ENCODE results near the gene BIRC6. TPM values are rescaled to one million over a fixed set of nuclear protein-coding genes. Genes with fewer than 3 reads are reported as not detected.
"Not testable (repeated sequence)": the region's sequence is repeated elsewhere in the genome, so short reads cannot be mapped to it uniquely, and the experiment has no call there.

BIRC6 gene
- polyA plus RNA-seq, 5 donors, result 58.2 to 85.4 (median 77.3) TPM

GRCh38 chr2:32504877-32505478, 148.2 kb downstream of the BIRC6 start:
- DNase-seq, result no peak

GRCh38 chr2:32506446-32506845, 149.6 kb downstream of the BIRC6 start:
- no peak for DNase-seq

- DNase-seq, result no peak
These were observed 158.1 kb downstream of the BIRC6 start for GRCh38 chr2:32514946-32515345.

- no peak for DNase-seq
These were observed 159.7 kb downstream of the BIRC6 start for GRCh38 chr2:32516567-32516966.

GRCh38 chr2:32522770-32523169, 165.9 kb downstream of the BIRC6 start:
- no peak for DNase-seq

GRCh38 chr2:32523686-32524085, 166.9 kb downstream of the BIRC6 start:
- no peak for DNase-seq

DNA sequence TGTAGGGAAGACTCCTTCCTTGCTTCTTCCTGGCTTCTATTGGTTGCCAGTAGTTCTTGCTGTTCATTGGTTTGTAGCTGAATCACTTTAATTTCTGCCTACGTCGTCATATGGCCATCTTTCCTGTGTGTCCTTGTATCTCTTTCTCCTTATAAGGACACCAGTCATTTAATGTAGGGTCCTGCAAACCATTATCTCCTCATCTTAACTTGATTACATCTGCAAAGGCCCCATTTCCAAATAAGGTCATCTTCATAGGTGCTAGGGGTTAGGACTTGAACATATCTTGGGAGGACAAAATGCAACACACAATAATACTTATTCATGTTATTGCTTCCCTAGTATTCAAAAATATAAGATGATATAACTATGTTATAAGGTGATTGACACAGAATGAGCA, 175.5 kb downstream of the BIRC6 start:
- DNase-seq, result no peak

DNA sequence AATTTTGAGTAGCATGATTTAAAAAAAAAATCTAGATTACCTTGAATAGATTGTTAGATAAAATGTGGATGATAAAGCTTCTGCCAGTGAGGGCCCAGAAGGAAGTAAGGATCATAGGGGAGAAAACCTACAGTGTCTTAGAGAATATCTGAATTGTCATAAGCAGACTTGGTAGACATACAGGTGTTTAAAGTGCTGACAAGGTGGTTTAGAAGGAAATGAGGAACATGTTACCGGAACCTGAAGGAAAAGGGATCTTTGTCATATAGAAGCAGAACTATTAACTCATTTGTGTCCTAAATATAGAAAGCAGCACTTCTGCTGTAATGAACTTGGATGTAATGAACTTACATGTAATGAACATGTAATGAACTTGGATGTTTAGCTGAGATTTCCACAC, 176.1 kb downstream of the BIRC6 start:
- DNase-seq, result no peak

- no peak for DNase-seq
These were observed 178.0 kb downstream of the BIRC6 start for GRCh38 chr2:32534831-32535230.

GRCh38 chr2:32538735-32539134, 181.9 kb downstream of the BIRC6 start:
- no peak for DNase-seq

GRCh38 chr2:32552483-32552882, 195.7 kb downstream of the BIRC6 start:
- not testable (repeated sequence) for DNase-seq

DNA sequence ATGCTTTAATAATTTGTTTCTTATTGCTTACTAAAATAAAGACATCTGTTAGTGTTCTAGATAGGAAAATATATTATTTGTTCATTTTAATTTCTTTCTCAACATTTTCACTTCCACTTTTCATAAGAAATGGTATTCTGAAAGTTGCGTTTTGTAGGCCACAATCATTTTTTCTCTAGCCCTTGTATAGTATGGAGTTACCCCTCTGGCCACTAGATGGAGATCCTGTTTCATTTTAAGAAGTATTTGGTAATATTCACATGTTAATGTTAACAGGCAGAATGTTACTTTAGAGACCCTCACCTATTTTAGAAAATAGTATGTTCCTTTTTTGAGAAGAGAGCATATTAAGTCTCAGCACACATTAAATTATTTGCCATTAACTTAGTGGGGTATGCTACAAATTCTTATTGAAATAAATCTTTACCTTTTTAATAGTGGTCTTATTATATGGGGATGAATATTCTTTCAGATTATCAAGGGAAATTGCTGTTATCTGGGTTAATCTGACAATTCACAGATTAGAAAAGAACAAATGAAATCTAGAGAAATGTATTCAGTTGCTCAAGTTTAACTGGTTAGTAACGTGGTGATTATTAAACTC, 197.1 kb downstream of the BIRC6 start:
- DNase-seq, result peak; percentile 20 to 28

- DNase-seq, result no peak
These were observed 201.7 kb downstream of the BIRC6 start for GRCh38 chr2:32558492-32558891.

GRCh38 chr2:32559136-32559535, 202.3 kb downstream of the BIRC6 start:
- peak; percentile 16 to 22 for DNase-seq

DNA sequence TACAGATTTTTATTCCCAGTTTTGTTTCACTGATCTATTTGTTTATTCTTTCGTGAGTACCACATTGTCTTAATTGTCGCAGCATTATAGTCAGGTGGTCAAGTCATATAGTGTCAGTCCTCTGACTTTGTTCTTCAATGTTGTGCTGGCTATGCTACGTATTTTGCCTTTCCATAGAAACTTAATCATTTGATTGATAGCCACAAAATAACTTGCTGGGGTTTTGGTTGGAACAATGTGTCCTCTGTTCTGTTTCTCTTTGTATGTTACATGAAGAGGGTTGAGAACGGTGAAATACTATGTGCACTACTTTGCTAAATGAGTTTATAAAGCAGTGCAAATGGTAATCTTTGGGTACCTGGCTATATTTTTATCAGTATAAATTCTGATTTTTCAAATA, 206.1 kb downstream of the BIRC6 start:
- DNase-seq, result no peak

GRCh38 chr2:32564417-32565035, 207.7 kb downstream of the BIRC6 start:
- DNase-seq, result no peak

DNA sequence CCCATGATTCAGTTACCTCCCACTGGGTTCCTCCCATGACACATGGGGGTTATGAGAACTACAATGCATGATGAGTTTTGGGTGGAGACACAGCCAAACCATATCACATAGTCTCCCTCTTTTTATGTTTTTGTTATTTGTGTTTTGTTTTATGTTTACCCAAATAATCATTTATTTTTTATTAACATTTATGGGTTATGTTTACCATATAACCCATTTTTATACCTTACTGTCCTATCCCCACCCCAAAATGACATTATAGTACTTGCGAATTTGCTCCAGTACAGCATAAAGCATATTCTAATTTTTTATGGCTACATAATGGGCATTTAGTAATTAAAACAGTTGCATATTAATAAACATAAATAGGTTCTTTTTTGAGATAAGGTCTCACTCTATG, 209.1 kb downstream of the BIRC6 start:
- DNase-seq, result no peak

- no peak for DNase-seq
These were observed 215.2 kb downstream of the BIRC6 start for GRCh38 chr2:32572030-32572429.

GRCh38 chr2:32572737-32573136, 215.9 kb downstream of the BIRC6 start:
- DNase-seq, result no peak

GRCh38 chr2:32591669-32592463, 235.0 kb downstream of the BIRC6 start:
- DNase-seq, result no peak

DNA sequence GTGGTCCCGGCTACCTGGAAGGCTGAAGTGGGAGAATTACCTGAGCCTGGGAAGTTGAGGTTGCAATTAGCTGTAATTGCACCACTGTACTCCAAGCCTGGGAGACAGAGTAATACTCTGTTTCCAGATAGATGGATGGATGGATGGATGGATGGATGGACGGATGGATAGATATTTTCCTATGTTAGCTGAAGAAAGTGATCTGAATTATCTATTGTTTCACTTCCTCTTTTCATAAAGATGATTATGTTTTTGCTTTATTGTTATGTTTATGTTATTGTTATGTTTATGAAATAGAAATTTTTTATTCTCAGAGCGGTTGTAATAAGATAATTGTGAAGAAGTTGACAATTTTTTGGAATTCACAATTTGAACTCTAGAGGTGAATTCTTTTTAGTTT, 237.8 kb downstream of the BIRC6 start:
- DNase-seq, result no peak

DNA sequence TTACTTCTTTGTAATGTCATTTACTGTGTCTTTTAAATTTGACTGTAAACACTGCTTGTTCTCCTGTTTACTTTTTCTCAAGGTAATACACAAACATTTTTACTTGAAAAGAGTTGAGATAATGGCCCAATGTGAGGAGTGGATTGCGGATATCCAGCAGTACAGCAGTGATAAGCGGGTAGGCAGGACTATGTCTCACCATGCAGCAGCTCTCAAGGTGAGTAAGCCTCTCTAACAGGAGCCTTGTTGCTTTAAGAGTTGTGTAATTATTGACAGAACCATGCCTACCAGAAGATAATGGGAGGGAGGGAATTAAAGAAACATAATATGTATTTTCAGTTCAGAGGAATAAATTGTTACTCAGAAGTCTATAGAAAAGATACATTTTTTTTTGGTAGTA, 254.5 kb downstream of the BIRC6 start:
- no peak for DNase-seq

- DNase-seq, result no peak
These were observed 254.9 kb downstream of the BIRC6 start for GRCh38 chr2:32611771-32612170.
